ENCODE results near the gene COMMD1.

GRCh38 chr2:61966087-61966727 is 60.7 kb downstream of the COMMD1 start:
- TF ChIP-seq EZH2phosphoT487 (IDR thresholded peaks at IDR 0.05; ENCODE audit: low read depth, severe bottlenecking, unreplicated experiment) (no peak), CTCF (IDR thresholded peaks at IDR 0.05; ENCODE audit: poor library complexity) (no peak), EZH2 (IDR thresholded peaks at IDR 0.05; ENCODE audit: borderline replicate concordance) (no peak)

Data from hepatocyte (in vitro differentiated cells).